Calu3 (cell line): ENCODE measurements around the gene SQSTM1. TPM values are rescaled to one million over a fixed set of nuclear protein-coding genes. Genes with fewer than 3 reads are reported as not detected.
"Not testable (repeated sequence)": the region's sequence is repeated elsewhere in the genome, so short reads cannot be mapped to it uniquely, and the experiment has no call there.

Experiments used
- BruUV-seq: library from RNA; stranded (reverse); fragments of 400-500 nt; replicated peaks from 2 replicates; lab custom pipeline; 2021; lab: Mats Ljungman, UMichigan
- CTCF ChIA-PET: fragments of 300-600 bp; sonication (Branson Sonifier 250); formaldehyde crosslinking; loops from one replicate; lab custom pipeline; 2022; ENCODE audit warnings: antibody characterized with exemption; lab: Charles Lee
- DNase-seq: peaks from one replicate; pipeline ENCODE4 v3.0.0; 2022
- H3K27ac Mint-ChIP-seq: one replicate; pipeline ENCODE4 v1.8.0; 2022; ENCODE audit warnings: mixed read lengths; ENCODE audit not compliant: unreplicated experiment
- H3K27me3 Mint-ChIP-seq: one replicate; pipeline ENCODE4 v1.8.0; 2022; ENCODE audit warnings: mixed read lengths; ENCODE audit not compliant: unreplicated experiment
- H3K36me3 Mint-ChIP-seq: one replicate; pipeline ENCODE4 v1.8.0; 2022; ENCODE audit warnings: mild to moderate bottlenecking, moderate library complexity, mixed read lengths; ENCODE audit not compliant: insufficient read depth, unreplicated experiment
- H3K4me1 Mint-ChIP-seq: one replicate; pipeline ENCODE4 v1.8.0; 2022; ENCODE audit warnings: mild to moderate bottlenecking, low read depth, mixed read lengths; ENCODE audit not compliant: unreplicated experiment
- H3K4me3 Mint-ChIP-seq: one replicate; pipeline ENCODE4 v1.8.0; 2022; ENCODE audit warnings: mild to moderate bottlenecking, low read depth, moderate library complexity, mixed read lengths; ENCODE audit not compliant: unreplicated experiment
- H3K9me3 Mint-ChIP-seq: one replicate; pipeline ENCODE4 v1.8.0; 2022; ENCODE audit warnings: low read depth, mixed read lengths; ENCODE audit not compliant: unreplicated experiment
- CTCF ChIP-seq: fragments of 200-600 bp; IDR thresholded peaks from one replicate; pipeline ENCODE4 v1.8.0; 2022; ENCODE audit warnings: antibody characterized with exemption; ENCODE audit not compliant: unreplicated experiment
- intact Hi-C: fragments of 100-400 bp; cut with micrococcal nuclease; formaldehyde crosslinking; loops from one replicate; pipeline ENCODE4 v1.10.0; 2022; ENCODE audit not compliant: unreplicated experiment
- total RNA-seq: library from RNA; stranded (reverse); gene quantifications from 2 replicates; pipeline ENCODE4 v1.2.3, GENCODE V29; 2022

Gene SQSTM1
- total RNA-seq, 1 experiment from 2014 or later: 1,023 TPM

- no peak for TF ChIP-seq CTCF
- intact Hi-C loops: no loop called here
- Mint-ChIP-seq H3K9me3 (no peaks in the 10 kb centered on the region), H3K27ac (no peak overlapping the region), H3K36me3 (peaks cover 46% of the 10 kb centered on the region), H3K4me1 (no peaks in the 10 kb centered on the region), H3K4me3 (no peak overlapping the region), H3K27me3 (no peaks in the 10 kb centered on the region)
- BruUV-seq: no TSS peak
- CTCF ChIA-PET: interaction anchor here (1.0 kb wide), 1 partner anchor 11 kb away, joined by 3 read pairs; no protein-coding TSS in a partner anchor
- peak; percentile 64 for DNase-seq
Observed at GRCh38 chr5:179870403-179870903, 49.7 kb downstream of the SQSTM1 start.

GRCh38 chr5:179870952-179871351 lies 50.2 kb downstream of the SQSTM1 start:
- BruUV-seq: no TSS peak
- Mint-ChIP-seq H3K4me1 (no peaks in the 10 kb centered on the region), H3K4me3 (no peak overlapping the region), H3K36me3 (peaks cover 47% of the 10 kb centered on the region), H3K9me3 (no peaks in the 10 kb centered on the region), H3K27me3 (no peaks in the 10 kb centered on the region), H3K27ac (no peak overlapping the region)
- CTCF ChIA-PET: interaction anchor here (1.0 kb wide), 1 partner anchor 11 kb away, joined by 3 read pairs; no protein-coding TSS in a partner anchor
- intact Hi-C loops: no loop called here
- no peak for DNase-seq
- no peak for TF ChIP-seq CTCF

- H3K9me3 Mint-ChIP-seq, H3K4me1 Mint-ChIP-seq, H3K27ac Mint-ChIP-seq, H3K27me3 Mint-ChIP-seq, H3K4me3 Mint-ChIP-seq, intact Hi-C loops, BruUV-seq, DNase-seq: not testable (repeated sequence)
- CTCF ChIA-PET: interaction anchor here (1.0 kb wide), 1 partner anchor 10 kb away, joined by 3 read pairs; no protein-coding TSS in a partner anchor
- H3K36me3 Mint-ChIP-seq: peaks cover 50% of the 10 kb centered on the region
Observed at GRCh38 chr5:179871533-179871932, 50.8 kb downstream of the SQSTM1 start.

GRCh38 chr5:179872055-179872827 lies 51.5 kb downstream of the SQSTM1 start:
- no peaks in the 10 kb centered on the region for H3K9me3 Mint-ChIP-seq
- H3K36me3 Mint-ChIP-seq: peaks cover 57% of the 10 kb centered on the region
- H3K4me1 Mint-ChIP-seq: no peaks in the 10 kb centered on the region
- no peak for TF ChIP-seq CTCF
- CTCF ChIA-PET: no interaction called here
- intact Hi-C loops: no loop called here
- no peaks in the 10 kb centered on the region for H3K27me3 Mint-ChIP-seq
- BruUV-seq: no TSS peak
- H3K27ac Mint-ChIP-seq: no peak overlapping the region
- no peak for DNase-seq
- no peak overlapping the region for H3K4me3 Mint-ChIP-seq
